K562 (cell line): ENCODE results near the gene TMC8. TPM values are rescaled to one million over a fixed set of nuclear protein-coding genes. Genes with fewer than 3 reads are reported as not detected.

Experiments used
- ADNP ChIP-seq: fragments of 200-800 bp; sonication (Bioruptor generic); IDR thresholded peaks from 2 replicates; pipeline ENCODE4 v1.6.1; 2016; ENCODE audit warnings: missing genetic modification characterization, missing compliant biosample characterization
- BCL6 ChIP-seq: fragments of 250-450 bp; sonication (Bioruptor Pico); IDR thresholded peaks from 2 replicates; pipeline ENCODE4 v1.4.0; 2020
- BDP1 ChIP-seq: IDR thresholded peaks from 3 replicates; pipeline ENCODE4 v1.6.1; 2011; ENCODE audit not compliant: insufficient read length, insufficient read depth
- CBX5 ChIP-seq: IDR thresholded peaks from 2 replicates; pipeline ENCODE4 v1.6.1; 2014; ENCODE audit warnings: low read depth, borderline replicate concordance
- CCNT2 ChIP-seq: IDR thresholded peaks from 2 replicates; pipeline ENCODE4 v1.6.1; 2011; ENCODE audit warnings: borderline replicate concordance, low read depth, mild to moderate bottlenecking, moderate library complexity, mixed read lengths, low read length; ENCODE audit not compliant: insufficient read length; ENCODE audit errors: extremely low read depth
- CEBPB ChIP-seq: fragments of 450-650 bp; IDR thresholded peaks from 2 replicates; pipeline ENCODE4 v1.6.1; 2016; ENCODE audit warnings: missing genetic modification characterization, missing compliant biosample characterization
- DIDO1 ChIP-seq: fragments of 450-650 bp; IDR thresholded peaks from 2 replicates; pipeline ENCODE4 v1.6.1; 2016; ENCODE audit warnings: low read depth, missing biosample characterization, missing genetic modification characterization
- E2F6 ChIP-seq, 2 experiments: IDR thresholded peaks; 2 replicates each; pipeline ENCODE4 v1.6.1; 2011; ENCODE audit warnings: borderline replicate concordance in 1 of 2, control low read depth in 1 of 2, low read depth in 1 of 2, low read length in 1 of 2, mild to moderate bottlenecking in 1 of 2, mixed read lengths in 1 of 2, moderate library complexity in 1 of 2; ENCODE audit not compliant: insufficient read depth in 1 of 2, insufficient read length in 1 of 2, poor library complexity in 1 of 2, severe bottlenecking in 1 of 2; ENCODE audit errors: extremely low read depth in 1 of 2
- EP300 ChIP-seq: IDR thresholded peaks from 2 replicates; pipeline ENCODE4 v1.6.1; 2012; ENCODE audit warnings: low read length, improper control_type of control experiment
- GATAD2A ChIP-seq: fragments of 450-650 bp; IDR thresholded peaks from 2 replicates; pipeline ENCODE4 v1.6.1; 2017
- GATAD2B ChIP-seq: fragments of 450-650 bp; IDR thresholded peaks from 2 replicates; pipeline ENCODE4 v1.6.1; 2017; ENCODE audit warnings: mild to moderate bottlenecking, borderline replicate concordance
- HDAC3 ChIP-seq: fragments of 450-650 bp; IDR thresholded peaks from 2 replicates; pipeline ENCODE4 v1.6.1; 2018; ENCODE audit warnings: borderline replicate concordance, mild to moderate bottlenecking, moderate library complexity; ENCODE audit not compliant: partially characterized antibody
- IFI16 ChIP-seq: fragments of 250-450 bp; sonication (Bioruptor Pico); IDR thresholded peaks from 2 replicates; pipeline ENCODE4 v2.1.2; 2022; ENCODE audit warnings: mild to moderate bottlenecking, inconsistent platforms
- JUND ChIP-seq, 2 experiments: IDR thresholded peaks; 2 replicates in 1 of 2; 3 replicates in 1 of 2; pipeline ENCODE4 v1.6.1; 2011; ENCODE audit warnings: borderline replicate concordance in 2 of 2, low read depth in 2 of 2, low read length in 2 of 2, improper control_type of control experiment in 1 of 2, missing biosample characterization in 1 of 2, missing genetic modification characterization in 1 of 2, missing genetic modification reagents in 1 of 2
- LARP7 ChIP-seq: fragments of 450-650 bp; IDR thresholded peaks from 2 replicates; pipeline ENCODE4 v1.6.1; 2016
- PATZ1 ChIP-seq: fragments of 250-450 bp; sonication (Bioruptor Pico); IDR thresholded peaks from 2 replicates; pipeline ENCODE4 v1.5.0; 2020; ENCODE audit warnings: mild to moderate bottlenecking, borderline replicate concordance
- RBM17 ChIP-seq: fragments of 200-400 bp; formaldehyde crosslinking; IDR thresholded peaks from 2 replicates; pipeline ENCODE4 v1.6.1; 2017; ENCODE audit warnings: low read depth, mild to moderate bottlenecking, low read length, borderline replicate concordance
- SAP30 ChIP-seq: fragments of 200-600 bp; sonication (generic); IDR thresholded peaks from 2 replicates; pipeline ENCODE4 v1.6.1; 2012; ENCODE audit warnings: borderline replicate concordance, low read depth, mild to moderate bottlenecking, moderate library complexity, low read length, control low read depth, inconsistent platforms; ENCODE audit not compliant: insufficient read depth, poor library complexity, severe bottlenecking
- SP1 ChIP-seq: sonication (generic); formaldehyde crosslinking; IDR thresholded peaks from 2 replicates; pipeline ENCODE4 v1.8.1; 2022; ENCODE audit warnings: mild to moderate bottlenecking, missing genetic modification reagents
- TCFL5 ChIP-seq: fragments of 250-450 bp; sonication (Bioruptor Pico); conservative IDR thresholded peaks from 2 replicates; pipeline ENCODE4 v1.6.1; 2021; ENCODE audit warnings: mild to moderate bottlenecking, moderate library complexity, matching md5 sums
- ZNF263 ChIP-seq: sonication (generic); formaldehyde crosslinking; IDR thresholded peaks from 2 replicates; pipeline ENCODE4 v1.8.0; 2022; ENCODE audit warnings: mild to moderate bottlenecking, missing genetic modification reagents, borderline replicate concordance
- ZNF324 ChIP-seq: fragments of 250-450 bp; sonication (Bioruptor Pico); IDR thresholded peaks from 2 replicates; pipeline ENCODE4 v1.4.0; 2020; ENCODE audit warnings: mild to moderate bottlenecking
- ZNF551 ChIP-seq: fragments of 250-450 bp; sonication (Bioruptor Pico); IDR thresholded peaks from 2 replicates; pipeline ENCODE4 v1.5.0; 2021; ENCODE audit warnings: mild to moderate bottlenecking, moderate library complexity
- ZNF655 ChIP-seq: fragments of 250-450 bp; sonication (Bioruptor Pico); IDR thresholded peaks from 2 replicates; pipeline ENCODE4 v1.5.0; 2021
- polyA plus RNA-seq, 8 experiments: library from polyadenylated mRNA; depleted of rRNA in 4 of 8; stranded (reverse) in 5 of 8; unstranded in 3 of 8; fragments of >200 nt; fragmentation: Nextera tagmentation in 2 of 8; fragmentation: Illumina TruSeq in 1 of 8; extraction: Ambion mirVana in 2 of 8; extraction: Trizol in 1 of 8; gene quantifications; 2 replicates each; pipeline versions ENCODE4 v1.2.1 to v1.2.3, GENCODE V29; 2011 to 2014; ENCODE audit warnings: inconsistent platforms in 1 of 8, missing spikeins in 1 of 8
- total RNA-seq, 7 experiments: library from RNA; depleted of rRNA in 6 of 7; stranded (reverse); fragments of >200 nt in 6 of 7; fragmentation: Illumina TruSeq in 2 of 7; extraction: Trizol in 2 of 7; gene quantifications; 2 replicates each; pipeline versions ENCODE4 v1.2.1 to v1.2.3, GENCODE V29; 2011 to 2021; ENCODE audit warnings: low replicate concordance in 1 of 7

The TMC8 gene
- total and polyA plus RNA-seq, 9 of the 15 experiments (the other 6 are each of a cell fraction or from before 2014, with no cell fraction given) = 0.13 to 10.9 (median 2.8) TPM

GRCh38 chr17:78140169-78141051, 9.8 kb downstream of the TMC8 start (continued):
- TF ChIP-seq GATAD2B (no peak), DIDO1 (tag) (no peak), LARP7 (no peak), BCL6 (no peak), ZNF655 (CRISPR knock-in tag) (no peak), E2F6 (IDR thresholded peaks at IDR 0.05; ENCODE audit: borderline replicate concordance in 1 of 2, extremely low read depth in 1 of 2, insufficient read depth in 1 of 2, insufficient read length in 1 of 2, low read depth in 1 of 2, low read length in 1 of 2, poor library complexity in 1 of 2, severe bottlenecking in 1 of 2) (peak; percentile 23 to 76), CEBPB (tag) (peak; percentile 34; the same call in 1 of the 2 replicates), ADNP (tag) (no peak), BDP1 (no peak), IFI16 (CRISPR knock-in tag) (no peak), ZNF324 (no peak), TCFL5 (no peak), ZNF263 (peak; percentile 45; the same call in 1 of the 2 replicates), HDAC3 (no peak), PATZ1 (no peak), CCNT2 (peak; percentile 78), GATAD2A (no peak; the same call in 1 of the 2 replicates), SAP30 (no peak), JUND (IDR thresholded peaks at IDR 0.05; ENCODE audit: borderline replicate concordance, low read depth, low read length) (peak; percentile 3; the same call in 1 of the 2 replicates), JUND (tag; IDR thresholded peaks at IDR 0.05; ENCODE audit: borderline replicate concordance, low read depth, low read length) (no peak), CBX5 (no peak), SP1 (peak; percentile 99), EP300 (no peak), ZNF551 (CRISPR knock-in tag) (no peak), RBM17 (no peak)
